Body of pancreas (tissue), 4 donors: ENCODE results near the gene DLAT. TPM values are rescaled to one million over a fixed set of nuclear protein-coding genes. Genes with fewer than 3 reads are reported as not detected.

ENCODE experiments used
- ATAC-seq: fragments of 150-250 bp; one replicate; pipeline ENCODE4 v1.9.1; 2016
- DNase-seq, 4 donors: peaks; one replicate each; pipeline ENCODE4 v3.0.0-alpha.2; 2019
- H3K27ac ChIP-seq, 4 donors: fragments of 200-600 bp; sonication (generic); 1 replicate in 3 of 4; 2 replicates in 1 of 4; pipeline versions ENCODE4 v1.5.1 to v1.6.1; 2016 to 2019; ENCODE audit warnings: mild to moderate bottlenecking in 1 of 4, mixed read lengths in 1 of 4, moderate library complexity in 1 of 4
- H3K27me3 ChIP-seq, 2 donors: fragments of 200-600 bp; sonication (generic); one replicate each; pipeline ENCODE4 v1.6.0; 2016; ENCODE audit warnings: mild to moderate bottlenecking in 1 of 2
- H3K36me3 ChIP-seq, 2 donors: fragments of 200-600 bp; sonication (generic); replicated peaks in 1 of 2; 2 replicates each; pipeline ENCODE4 v1.5.1; 2016; ENCODE audit warnings: low read depth in 2 of 2; ENCODE audit not compliant: insufficient read depth in 1 of 2
- H3K4me1 ChIP-seq: fragments of 200-600 bp; sonication (generic); one replicate; pipeline ENCODE4 v1.6.0; 2016
- H3K4me3 ChIP-seq, 2 donors: fragments of 200-600 bp; sonication (generic); 1 replicate in 1 of 2; 2 replicates in 1 of 2; pipeline ENCODE4 v1.5.1; 2016 to 2019
- H3K9me3 ChIP-seq, 3 donors: fragments of 200-600 bp; sonication (generic); 1 replicate in 2 of 3; 2 replicates in 1 of 3; pipeline ENCODE4 v1.5.1; 2016
- POLR2A ChIP-seq, 3 donors: fragments of 450-650 bp; IDR thresholded peaks; one replicate each; pipeline ENCODE4 v1.6.1; 2016; ENCODE audit warnings: antibody characterized with exemption in 3 of 3, mild to moderate bottlenecking in 2 of 3
- WGBS, 2 donors: methylation state at CpG; one replicate each; pipeline ENCODE4 v1.1.5; 2017; 5-methylcytosine and 5-hydroxymethylcytosine counted together
- intact Hi-C: fragments of 100-400 bp; cut with DNase I; formaldehyde crosslinking; loops from one replicate; pipeline ENCODE4 v1.15.1; 2023
- total RNA-seq, 2 donors: library from RNA; depleted of rRNA; stranded (reverse); fragments of >200 nt; gene quantifications; one replicate each; pipeline ENCODE4 v1.1.0, GENCODE V29; 2016
- TF ChIP-seq, protein P1 (sequence below), 7 experiments: fragments of 450-650 bp in 4 of 7; fragments of 200-600 bp in 3 of 7; sonication (generic) in 3 of 7; IDR thresholded peaks; one replicate each; pipeline ENCODE4 v1.5.1; 2016 to 2019; ENCODE audit warnings: antibody characterized with exemption in 7 of 7

The DLAT gene
- total RNA-seq, 2 donors from 2014 or later, result 10.4 to 10.5 TPM

DNA sequence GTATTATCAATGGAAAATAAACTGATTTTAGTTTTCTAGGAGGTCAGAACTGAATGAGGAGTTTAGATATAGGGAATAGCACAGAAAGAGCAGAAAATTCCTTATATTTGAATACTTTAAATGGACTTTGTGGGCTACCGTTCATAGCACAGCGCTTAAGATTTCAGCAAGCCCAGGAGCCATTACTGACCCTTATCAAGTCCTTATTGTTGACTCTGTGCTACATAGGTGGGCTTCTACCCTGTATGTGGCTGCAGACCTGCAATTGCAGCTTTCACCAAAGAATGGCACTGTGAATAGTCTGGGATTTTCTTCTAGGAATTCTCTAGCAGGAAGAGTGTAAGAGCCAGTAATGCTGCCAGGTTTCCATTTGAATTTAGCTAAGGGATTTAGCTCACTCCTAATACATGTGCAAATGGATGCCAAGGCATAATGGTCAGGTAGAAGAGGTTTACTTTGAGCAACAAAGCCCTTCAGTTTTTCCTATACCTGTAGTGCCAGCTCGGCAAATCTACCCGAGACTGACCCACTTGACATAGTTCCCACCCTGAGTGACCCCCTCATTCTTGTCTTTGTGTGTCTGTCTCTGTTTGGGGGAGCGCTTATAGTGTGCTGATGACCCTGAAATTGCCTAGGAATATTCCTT is 42.5 kb upstream of the DLAT start:
- H3K27me3 ChIP-seq, result no peaks in the 10 kb centered on the region
- ATAC-seq (peak; percentile 47), DNase-seq (peak in 2 of 4 donors; percentile 16 to 29)
- peak overlapping the region; percentile 15 for H3K4me3 ChIP-seq
- H3K4me1 ChIP-seq, result peaks cover 38% of the 10 kb centered on the region
- intact Hi-C loops, result no loop called here
- H3K27ac ChIP-seq, result peak overlapping the region; percentile 86 to 94 (median 92)
- no peaks in the 10 kb centered on the region for H3K36me3 ChIP-seq
- WGBS, 2 donors, result 19 to 23% methylated on average over 5 of the region's 5 CpGs
- H3K9me3 ChIP-seq, result no peaks in the 10 kb centered on the region
- TF ChIP-seq POLR2A (IDR thresholded peaks at IDR 0.05), result no peak
- TF ChIP-seq, protein P1, sequence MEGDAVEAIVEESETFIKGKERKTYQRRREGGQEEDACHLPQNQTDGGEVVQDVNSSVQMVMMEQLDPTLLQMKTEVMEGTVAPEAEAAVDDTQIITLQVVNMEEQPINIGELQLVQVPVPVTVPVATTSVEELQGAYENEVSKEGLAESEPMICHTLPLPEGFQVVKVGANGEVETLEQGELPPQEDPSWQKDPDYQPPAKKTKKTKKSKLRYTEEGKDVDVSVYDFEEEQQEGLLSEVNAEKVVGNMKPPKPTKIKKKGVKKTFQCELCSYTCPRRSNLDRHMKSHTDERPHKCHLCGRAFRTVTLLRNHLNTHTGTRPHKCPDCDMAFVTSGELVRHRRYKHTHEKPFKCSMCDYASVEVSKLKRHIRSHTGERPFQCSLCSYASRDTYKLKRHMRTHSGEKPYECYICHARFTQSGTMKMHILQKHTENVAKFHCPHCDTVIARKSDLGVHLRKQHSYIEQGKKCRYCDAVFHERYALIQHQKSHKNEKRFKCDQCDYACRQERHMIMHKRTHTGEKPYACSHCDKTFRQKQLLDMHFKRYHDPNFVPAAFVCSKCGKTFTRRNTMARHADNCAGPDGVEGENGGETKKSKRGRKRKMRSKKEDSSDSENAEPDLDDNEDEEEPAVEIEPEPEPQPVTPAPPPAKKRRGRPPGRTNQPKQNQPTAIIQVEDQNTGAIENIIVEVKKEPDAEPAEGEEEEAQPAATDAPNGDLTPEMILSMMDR (IDR thresholded peaks at IDR 0.05), result no peak

DNA sequence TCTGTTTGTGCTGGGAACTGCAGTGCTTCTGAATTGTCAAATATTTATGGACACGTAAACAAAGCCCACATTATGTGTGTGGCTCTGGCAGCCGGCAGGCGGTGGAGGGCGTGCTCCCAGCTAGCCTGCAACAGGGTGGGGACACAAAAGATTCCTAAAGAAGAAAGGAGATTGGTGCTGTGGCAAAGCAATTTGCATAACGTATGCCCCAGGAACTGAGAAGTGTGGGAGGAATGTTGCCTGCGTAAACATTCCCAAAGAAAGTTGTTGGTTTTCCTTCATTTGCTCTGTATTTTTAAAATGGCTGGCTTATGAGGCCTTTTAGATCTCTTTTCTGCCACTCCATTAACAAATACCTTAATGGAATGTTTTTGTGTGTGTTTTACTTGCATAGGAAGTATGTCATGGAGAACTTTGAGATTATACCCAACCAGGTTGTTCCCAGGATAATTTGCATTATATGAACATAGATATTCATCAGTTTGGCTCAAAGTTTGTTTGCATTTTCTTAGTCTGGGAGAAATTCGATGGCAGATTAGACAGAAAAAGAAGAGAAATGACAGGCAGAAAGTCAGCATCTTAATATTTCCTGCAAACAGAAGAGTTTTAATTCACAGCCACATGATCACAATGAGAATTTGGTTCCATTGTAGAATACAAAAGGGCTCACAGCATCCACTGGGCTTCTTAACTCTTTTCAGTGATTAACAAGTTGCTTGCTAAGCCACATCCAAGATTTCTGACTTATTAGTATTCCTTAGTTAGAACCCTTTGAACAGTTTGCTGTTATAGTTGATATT is 41.8 kb upstream of the DLAT start:
- peak; percentile 74 to 89 (median 82) for DNase-seq
- intact Hi-C loops, result no loop called here
- 6 to 18% methylated on average over 7 of the region's 7 CpGs for WGBS, 2 donors
- Histone ChIP-seq H3K4me3 (peak overlapping the region; percentile 15), H3K4me1 (peaks cover 36% of the 10 kb centered on the region), H3K27ac (peak overlapping the region; percentile 86 to 94 (median 92)), H3K36me3 (no peaks in the 10 kb centered on the region), H3K27me3 (no peaks in the 10 kb centered on the region), H3K9me3 (no peaks in the 10 kb centered on the region)
- TF ChIP-seq, protein P1 (IDR thresholded peaks at IDR 0.05), result peak in 4 of 7 experiments; percentile 48 to 56 (median 52)
- peak; percentile 48 to 84 (median 84) for TF ChIP-seq POLR2A (IDR thresholded peaks at IDR 0.05)
- ATAC-seq, result peak; percentile 89

DNA sequence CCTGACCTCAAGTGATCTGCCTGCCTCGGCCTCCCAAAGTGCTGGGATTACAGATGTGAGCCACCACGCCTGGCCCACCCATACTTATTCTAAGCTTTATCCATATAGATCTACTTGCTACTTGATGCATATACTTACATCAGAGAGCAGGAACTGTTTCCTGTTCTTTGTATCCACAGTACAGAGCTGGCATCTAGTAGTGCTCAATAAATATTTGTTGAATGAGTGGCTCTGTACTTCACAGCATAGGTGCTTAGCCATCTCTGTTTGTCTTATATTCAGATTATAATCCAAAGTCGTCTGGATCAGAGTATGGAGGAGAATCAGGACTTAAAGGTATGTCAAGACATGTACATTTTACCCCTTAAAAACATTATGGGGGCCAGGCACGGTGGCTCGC is 38.6 kb upstream of the DLAT start:
- intact Hi-C loops, result no loop called here
- Histone ChIP-seq H3K27me3 (no peaks in the 10 kb centered on the region), H3K27ac (no peak overlapping the region), H3K36me3 (peaks cover 0 to 2% of the 10 kb centered on the region in 2 donors), H3K4me3 (no peak overlapping the region), H3K9me3 (no peaks in the 10 kb centered on the region), H3K4me1 (peaks cover 38% of the 10 kb centered on the region)
- TF ChIP-seq, protein P1 (IDR thresholded peaks at IDR 0.05), result no peak
- TF ChIP-seq POLR2A (IDR thresholded peaks at IDR 0.05), result no peak
- no peak for ATAC-seq
- no peak for DNase-seq
- WGBS, 2 donors, result 81 to 83% methylated on average over 5 of the region's 5 CpGs

DNA sequence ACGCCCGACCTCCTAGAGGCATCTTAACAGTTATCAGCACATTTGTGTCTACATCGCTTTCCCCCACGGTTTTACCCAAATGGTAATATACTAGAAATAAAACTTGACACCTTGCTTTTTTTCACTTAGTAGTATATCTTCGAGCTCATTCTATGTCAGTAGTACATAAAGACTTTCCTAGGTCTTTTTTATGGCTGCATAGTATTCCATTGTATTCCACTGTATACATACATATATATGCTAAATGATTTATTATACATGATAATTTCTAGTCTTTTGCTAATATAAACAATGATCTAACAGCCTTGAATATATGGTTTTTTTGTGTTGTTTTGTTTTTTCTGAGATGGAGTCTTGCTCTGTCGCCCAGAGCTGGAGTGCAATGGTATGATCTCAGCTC is 34.8 kb upstream of the DLAT start:
- 95 to 97% methylated on average over 6 of the region's 6 CpGs for WGBS, 2 donors
- intact Hi-C loops, result no loop called here
- H3K4me3 ChIP-seq, result no peak overlapping the region
- no peak for DNase-seq
- no peak overlapping the region for H3K27ac ChIP-seq
- no peaks in the 10 kb centered on the region for H3K9me3 ChIP-seq
- TF ChIP-seq, protein P1 (IDR thresholded peaks at IDR 0.05), result no peak
- no peak for TF ChIP-seq POLR2A (IDR thresholded peaks at IDR 0.05)
- no peaks in the 10 kb centered on the region for H3K27me3 ChIP-seq
- H3K36me3 ChIP-seq, result peaks cover 8 to 26% of the 10 kb centered on the region in 2 donors
- no peak for ATAC-seq
- peaks cover 14% of the 10 kb centered on the region for H3K4me1 ChIP-seq
